Right cardiac atrium (tissue), 5 donors: ENCODE data around the gene SEMA5B. TPM values are rescaled to one million over a fixed set of nuclear protein-coding genes. Genes with fewer than 3 reads are reported as not detected.

Experiments used
- ATAC-seq, 2 donors: fragments of 200-7000 bp; cut with Tn5 transposase; one replicate each; pipeline versions ENCODE4 v1.8.0 to v1.9.1; 2020; ENCODE audit warnings: moderate library complexity in 2 of 2, mild to moderate bottlenecking in 1 of 2
- DNase-seq, 3 donors: peaks; one replicate each; pipeline ENCODE4 v3.0.0-alpha.2; 2020
- H3K27ac ChIP-seq: one replicate; pipeline ENCODE4 v1.5.1; 2013; ENCODE audit warnings: mild to moderate bottlenecking, low read length, control low read depth, moderate library complexity
- H3K27me3 ChIP-seq: one replicate; pipeline ENCODE4 v1.6.1; 2013; ENCODE audit not compliant: control insufficient read depth, insufficient read depth
- H3K4me1 ChIP-seq: one replicate; pipeline ENCODE4 v1.6.1; 2013; ENCODE audit warnings: low read length; ENCODE audit not compliant: control insufficient read depth, insufficient read depth
- H3K4me3 ChIP-seq: one replicate; pipeline ENCODE4 v1.5.1; 2013; ENCODE audit warnings: low read length, control low read depth
- H3K9me3 ChIP-seq: one replicate; pipeline ENCODE4 v1.6.1; 2013; ENCODE audit warnings: low read length; ENCODE audit not compliant: control insufficient read depth
- WGBS: extraction: QIAGEN DNeasy Blood & Tissue Kit; methylation state at CpG from one replicate; pipeline ENCODE4 v1.1.7; 2013; 5-methylcytosine and 5-hydroxymethylcytosine counted together
- intact Hi-C, 4 donors: fragments of 100-400 bp; cut with DNase I; formaldehyde crosslinking; loops; one replicate each; pipeline versions ENCODE4 v1.11.0 to v1.14.0; 2022 to 2023
- polyA plus RNA-seq: library from polyadenylated mRNA; stranded (reverse); fragments of 200-250 nt; gene quantifications from one replicate; pipeline ENCODE4 v1.2.3, GENCODE V29; 2013
- total RNA-seq, 4 donors: library from RNA; stranded (reverse); fragmentation: NEBNext Ultra II Directional; extraction: Animal tissue kit (Norgen Biotek cat#: 25700); gene quantifications; one replicate each; pipeline ENCODE4 v1.2.1, GENCODE V29; 2021
- donor health status: healthy with polysubstance abuse.
- donor health status: DM: no; HTN: yes; CAD: no.
- donor health status: DM: no; HTN: no; CAD: no.
- donor health status: DM: no; HTN: yes; CAD: no; lungs with severe emphysema.
- donor health status: DM: yes; HTN: yes; CAD: no.

Gene SEMA5B
- total and polyA plus RNA-seq, 5 donors: 0.72 to 4.9 (median 3.1) TPM

DNA sequence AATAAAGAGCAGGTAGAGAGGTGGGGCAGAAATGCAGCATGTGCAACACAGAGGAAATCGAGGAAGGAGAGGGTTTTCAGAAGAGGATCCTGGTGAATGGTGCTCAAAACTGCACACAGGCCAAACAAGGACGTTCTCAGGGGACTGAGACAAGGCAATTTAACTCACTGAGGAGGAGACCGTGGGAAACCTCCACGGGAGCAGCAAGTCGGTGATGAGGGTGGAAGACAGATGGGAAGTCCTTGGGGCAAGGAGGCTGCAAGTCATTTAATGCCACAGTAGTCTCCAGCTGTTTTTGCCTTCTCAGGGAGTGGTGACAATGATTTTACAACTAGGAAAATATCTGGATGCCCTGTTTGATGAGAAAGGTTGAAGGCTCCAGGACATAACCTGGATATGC is 27.8 kb upstream of the SEMA5B start:
- intact Hi-C loops: no loop called here
- Histone ChIP-seq H3K4me3 (no peak overlapping the region), H3K9me3 (no peaks in the 10 kb centered on the region), H3K27me3 (no peaks in the 10 kb centered on the region), H3K4me1 (peaks cover 3% of the 10 kb centered on the region), H3K27ac (no peak overlapping the region)
- WGBS: 66% methylated on average over 5 of the region's 5 CpGs
- DNase-seq (no peak), ATAC-seq (no peak)

DNA sequence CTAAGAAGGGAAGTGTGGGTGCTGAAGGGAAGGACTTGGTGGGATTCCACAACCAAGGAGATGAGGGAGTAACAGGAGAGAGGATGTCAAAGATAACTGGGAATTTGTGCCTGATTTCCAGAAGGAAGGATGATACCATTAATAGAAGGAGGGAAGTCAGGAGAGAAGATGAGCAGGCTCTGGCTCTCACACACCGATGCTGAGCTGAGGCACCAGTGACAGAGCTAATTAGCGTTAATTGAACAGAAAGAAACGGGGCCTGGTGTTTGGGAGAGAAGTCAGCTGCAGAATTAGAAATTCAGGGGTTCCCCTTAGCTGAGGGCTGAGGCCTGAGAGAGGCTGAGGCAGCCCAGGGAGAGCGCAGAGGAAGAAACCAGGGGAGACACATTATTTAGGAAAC is 27.4 kb upstream of the SEMA5B start:
- Histone ChIP-seq H3K4me1 (peaks cover 3% of the 10 kb centered on the region), H3K27me3 (no peaks in the 10 kb centered on the region), H3K4me3 (no peak overlapping the region), H3K27ac (no peak overlapping the region), H3K9me3 (no peaks in the 10 kb centered on the region)
- ATAC-seq (no peak), DNase-seq (no peak)
- intact Hi-C loops: no loop called here
- 82% methylated on average over 4 of the region's 4 CpGs for WGBS

- Histone ChIP-seq H3K9me3 (no peaks in the 10 kb centered on the region), H3K27me3 (no peaks in the 10 kb centered on the region), H3K4me3 (no peak overlapping the region), H3K4me1 (peaks cover 3% of the 10 kb centered on the region), H3K27ac (no peak overlapping the region)
- intact Hi-C loops: no loop called here
- DNase-seq (no peak), ATAC-seq (peak in 1 of 2 donors; percentile 64)
- WGBS: 42% methylated on average over 5 of the region's 5 CpGs
Observed at GRCh38 chr3:123054109-123054778, 26.7 kb upstream of the SEMA5B start.

- Histone ChIP-seq H3K9me3 (no peaks in the 10 kb centered on the region), H3K27ac (no peak overlapping the region), H3K27me3 (no peaks in the 10 kb centered on the region), H3K4me3 (no peak overlapping the region), H3K4me1 (peaks cover 3% of the 10 kb centered on the region)
- peak; percentile 57 to 73 (median 61) for DNase-seq
- ATAC-seq: peak; percentile 77 to 90
- intact Hi-C loops: no loop called here
- WGBS: 52% methylated on average over 2 of the region's 2 CpGs
Observed at GRCh38 chr3:123053107-123053506, 25.5 kb upstream of the SEMA5B start.

DNA sequence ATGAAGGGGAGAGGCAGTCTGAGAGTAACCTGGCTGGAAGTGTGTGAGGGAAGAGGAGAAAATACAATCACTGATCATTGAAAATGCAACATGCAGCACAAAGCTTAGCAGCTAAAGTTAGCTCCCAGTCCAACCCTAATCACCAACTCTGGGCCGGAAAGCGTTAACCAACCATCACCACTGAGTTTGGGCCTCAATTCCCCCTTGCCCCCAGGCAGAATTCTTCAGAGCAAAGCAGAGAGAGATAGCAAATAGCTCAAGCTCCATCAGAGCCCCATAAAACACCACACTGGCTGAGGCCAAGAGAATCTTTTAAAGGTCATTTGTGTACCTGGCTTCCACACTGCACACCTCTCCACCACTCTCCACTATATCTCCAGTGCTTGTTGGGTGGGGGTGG is 23.1 kb upstream of the SEMA5B start:
- WGBS: 92% methylated on average over 2 of the region's 2 CpGs
- ATAC-seq: no peak

GRCh38 chr3:123048480-123049237 is 21.1 kb upstream of the SEMA5B start:
- peak overlapping the region; percentile 59 for H3K27ac ChIP-seq
- intact Hi-C loops: no loop called here
- H3K4me3 ChIP-seq: no peak overlapping the region
- H3K27me3 ChIP-seq: no peaks in the 10 kb centered on the region
- WGBS: 70% methylated on average over 13 of the region's 13 CpGs
- DNase-seq (peak; percentile 38 to 53 (median 45)), ATAC-seq (peak; percentile 49 to 60)
- H3K4me1 ChIP-seq: peaks cover 3% of the 10 kb centered on the region
- no peaks in the 10 kb centered on the region for H3K9me3 ChIP-seq

More for the DNA sequence above, 23.1 kb upstream of the SEMA5B start:
- no peaks in the 10 kb centered on the region for H3K9me3 ChIP-seq
- H3K4me3 ChIP-seq: no peak overlapping the region
- no peaks in the 10 kb centered on the region for H3K27me3 ChIP-seq
- DNase-seq: no peak
- H3K27ac ChIP-seq: no peak overlapping the region
- H3K4me1 ChIP-seq: peaks cover 3% of the 10 kb centered on the region
- intact Hi-C loops: no loop called here

DNA sequence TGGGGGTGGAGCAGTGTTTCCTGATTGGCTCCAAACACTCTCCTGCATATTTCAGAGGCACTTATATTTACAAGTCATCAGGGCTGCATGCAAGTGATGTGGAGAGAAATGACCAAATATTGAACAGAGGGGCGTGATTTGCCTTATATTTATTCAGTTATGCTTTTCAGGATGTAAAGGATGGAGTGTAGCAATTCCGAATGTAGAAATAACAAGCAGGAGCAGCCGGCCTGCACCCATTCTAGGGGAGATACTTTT is 19.4 kb upstream of the SEMA5B start:
- H3K27me3 ChIP-seq: no peaks in the 10 kb centered on the region
- H3K9me3 ChIP-seq: no peaks in the 10 kb centered on the region
- H3K4me1 ChIP-seq: no peaks in the 10 kb centered on the region
- ATAC-seq: no peak
- intact Hi-C loops: no loop called here
- H3K27ac ChIP-seq: no peak overlapping the region
- WGBS: 89% methylated on average over 3 of the region's 3 CpGs
- no peak overlapping the region for H3K4me3 ChIP-seq
- no peak for DNase-seq

GRCh38 chr3:123046262-123047061 is 18.9 kb upstream of the SEMA5B start:
- 59% methylated on average over 10 of the region's 10 CpGs for WGBS
- no peak overlapping the region for H3K4me3 ChIP-seq

GRCh38 chr3:123044981-123045763 is 17.6 kb upstream of the SEMA5B start:
- WGBS: 71% methylated on average over 5 of the region's 5 CpGs
- Histone ChIP-seq H3K4me1 (no peaks in the 10 kb centered on the region), H3K27me3 (no peaks in the 10 kb centered on the region), H3K9me3 (no peaks in the 10 kb centered on the region), H3K4me3 (no peak overlapping the region), H3K27ac (no peak overlapping the region)
- DNase-seq (no peak), ATAC-seq (no peak)
- intact Hi-C loops: no loop called here

More at GRCh38 chr3:123046262-123047061, 18.9 kb upstream of the SEMA5B start:
- Histone ChIP-seq H3K27ac (no peak overlapping the region), H3K9me3 (no peaks in the 10 kb centered on the region), H3K27me3 (no peaks in the 10 kb centered on the region), H3K4me1 (no peaks in the 10 kb centered on the region)
- intact Hi-C loops: no loop called here
- no peak for ATAC-seq
- DNase-seq: no peak

GRCh38 chr3:123042413-123042812 is 14.8 kb upstream of the SEMA5B start:
- ATAC-seq (peak in 1 of 2 donors; percentile 59), DNase-seq (peak in 1 of 3 donors; percentile 68)
- WGBS: 79% methylated on average over 6 of the region's 6 CpGs
- no peak overlapping the region for H3K27ac ChIP-seq
- no peaks in the 10 kb centered on the region for H3K27me3 ChIP-seq
- H3K4me3 ChIP-seq: no peak overlapping the region
- no peaks in the 10 kb centered on the region for H3K4me1 ChIP-seq
- H3K9me3 ChIP-seq: no peaks in the 10 kb centered on the region
- intact Hi-C loops: no loop called here
